PC-3 (cell line): ENCODE data around the gene PTPN21.

Experiments
- EZH2phosphoT487 ChIP-seq: fragments of 300-600 bp; sonication (generic); IDR thresholded peaks from 2 replicates; pipeline ENCODE4 v1.6.1; 2018; ENCODE audit warnings: mild to moderate bottlenecking, antibody characterized with exemption, low read length, borderline replicate concordance
- TF ChIP-seq, protein P1 (sequence below): fragments of 300-600 bp; sonication (generic); conservative IDR thresholded peaks from 2 replicates; pipeline ENCODE4 v1.5.1; 2017; ENCODE audit warnings: antibody characterized with exemption, low read depth, mild to moderate bottlenecking, low read length

DNA sequence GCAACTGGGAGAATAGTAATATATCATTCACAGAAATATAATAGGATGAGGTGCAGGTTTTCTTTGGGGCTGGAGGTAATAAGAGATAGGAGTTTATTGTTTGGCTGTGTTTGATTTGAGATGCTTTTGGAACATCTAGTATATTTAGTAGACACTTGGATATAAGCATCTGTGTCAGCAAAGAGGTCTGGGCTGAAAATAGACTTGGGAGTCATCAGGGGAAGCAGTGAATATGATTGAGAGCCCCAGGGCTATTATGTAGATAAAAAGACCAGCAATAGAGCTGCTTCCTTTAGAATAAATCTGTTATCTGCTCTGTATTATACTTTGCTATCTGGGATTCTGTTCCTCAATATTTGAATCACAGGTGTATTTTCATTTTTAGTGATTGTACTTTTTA, 132.8 kb downstream of the PTPN21 start:
- TF ChIP-seq, protein P1, sequence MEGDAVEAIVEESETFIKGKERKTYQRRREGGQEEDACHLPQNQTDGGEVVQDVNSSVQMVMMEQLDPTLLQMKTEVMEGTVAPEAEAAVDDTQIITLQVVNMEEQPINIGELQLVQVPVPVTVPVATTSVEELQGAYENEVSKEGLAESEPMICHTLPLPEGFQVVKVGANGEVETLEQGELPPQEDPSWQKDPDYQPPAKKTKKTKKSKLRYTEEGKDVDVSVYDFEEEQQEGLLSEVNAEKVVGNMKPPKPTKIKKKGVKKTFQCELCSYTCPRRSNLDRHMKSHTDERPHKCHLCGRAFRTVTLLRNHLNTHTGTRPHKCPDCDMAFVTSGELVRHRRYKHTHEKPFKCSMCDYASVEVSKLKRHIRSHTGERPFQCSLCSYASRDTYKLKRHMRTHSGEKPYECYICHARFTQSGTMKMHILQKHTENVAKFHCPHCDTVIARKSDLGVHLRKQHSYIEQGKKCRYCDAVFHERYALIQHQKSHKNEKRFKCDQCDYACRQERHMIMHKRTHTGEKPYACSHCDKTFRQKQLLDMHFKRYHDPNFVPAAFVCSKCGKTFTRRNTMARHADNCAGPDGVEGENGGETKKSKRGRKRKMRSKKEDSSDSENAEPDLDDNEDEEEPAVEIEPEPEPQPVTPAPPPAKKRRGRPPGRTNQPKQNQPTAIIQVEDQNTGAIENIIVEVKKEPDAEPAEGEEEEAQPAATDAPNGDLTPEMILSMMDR: no peak
- no peak for TF ChIP-seq EZH2phosphoT487
